ENCODE results near the gene CACNA1I.

- TF ChIP-seq NFRKB (IDR thresholded peaks at IDR 0.05): no peak
- no peak for TF ChIP-seq PKNOX1 (IDR thresholded peaks at IDR 0.05)
- no peak for TF ChIP-seq L3MBTL2 (conservative IDR thresholded peaks at IDR 0.05)
- TF ChIP-seq FOXM1 (IDR thresholded peaks at IDR 0.05; ENCODE audit: borderline replicate concordance): no peak
- TF ChIP-seq SP1 (IDR thresholded peaks at IDR 0.05): no peak
- no peak for TF ChIP-seq TARDBP (IDR thresholded peaks at IDR 0.05)
- TF ChIP-seq BHLHE40 (IDR thresholded peaks at IDR 0.05; ENCODE audit: borderline replicate concordance): no peak
- no peak for TF ChIP-seq FOXA1 (IDR thresholded peaks at IDR 0.05)
- TF ChIP-seq FOXK2 (IDR thresholded peaks at IDR 0.05): no peak
- no peak for TF ChIP-seq ELF4 (IDR thresholded peaks at IDR 0.05)
- TF ChIP-seq ARNT (IDR thresholded peaks at IDR 0.05): no peak
- TF ChIP-seq SUZ12 (IDR thresholded peaks at IDR 0.05): no peak
- TF ChIP-seq ZNF384 (IDR thresholded peaks at IDR 0.05): no peak
- no peak for TF ChIP-seq HDGF (IDR thresholded peaks at IDR 0.05; ENCODE audit: borderline replicate concordance)
These were observed 154.9 kb downstream of the CACNA1I start for GRCh38 chr22:39725351-39726035.
